CD4-positive, alpha-beta T cell (primary cell): ENCODE measurements around the gene WSB1. TPM values are rescaled to one million over a fixed set of nuclear protein-coding genes. Genes with fewer than 3 reads are reported as not detected.

Source experiments
- ATAC-seq: fragments of 200-7000 bp; cut with Tn5 transposase; one replicate; pipeline ENCODE4 v1.10.0; 2022; ENCODE audit warnings: mild to moderate bottlenecking; ENCODE audit not compliant: poor library complexity
- CTCF ChIA-PET: fragments of 350-600 bp; sonication (Branson Sonifier 250); formaldehyde crosslinking; loops from one replicate; lab custom pipeline; 2021; ENCODE audit warnings: antibody characterized with exemption, inconsistent platforms; lab: Charles Lee
- POLR2A ChIA-PET: fragments of 350-600 bp; sonication (Branson Sonifier 250); formaldehyde crosslinking; loops from one replicate; lab custom pipeline; 2021; ENCODE audit warnings: antibody characterized with exemption, inconsistent platforms; lab: Charles Lee
- DNase-seq, 14 experiments: peaks; one replicate each; pipeline ENCODE4 v3.0.0-alpha.2; 2013 to 2020; ENCODE audit warnings: mixed read lengths in 2 of 14
- H3K27ac ChIP-seq, 2 donors: one replicate each; pipeline versions ENCODE4 v1.5.1 to v1.7.0; 2013; ENCODE audit warnings: low read length in 2 of 2, low read depth in 1 of 2, mild to moderate bottlenecking in 1 of 2
- H3K27me3 ChIP-seq, 2 experiments: 1 replicate in 1 of 2; 2 replicates in 1 of 2; pipeline versions ENCODE4 v1.6.1 to v1.7.0; 2013; ENCODE audit warnings: low read length in 2 of 2, control low read depth in 1 of 2, mild to moderate bottlenecking in 1 of 2, moderate library complexity in 1 of 2; ENCODE audit not compliant: insufficient read depth in 2 of 2, control insufficient read depth in 1 of 2
- H3K36me3 ChIP-seq: one replicate; pipeline ENCODE4 v1.6.1; 2013; ENCODE audit warnings: low read length, control low read depth; ENCODE audit not compliant: insufficient read depth
- H3K4me1 ChIP-seq: one replicate; pipeline ENCODE4 v1.6.1; 2013; ENCODE audit warnings: low read length, control low read depth; ENCODE audit not compliant: insufficient read depth
- H3K4me3 ChIP-seq: one replicate; pipeline ENCODE4 v1.5.1; 2013; ENCODE audit warnings: mild to moderate bottlenecking, low read length, moderate library complexity
- H3K9me3 ChIP-seq, 2 experiments: 1 replicate in 1 of 2; 2 replicates in 1 of 2; pipeline versions ENCODE4 v1.6.1 to v1.7.0; 2013; ENCODE audit warnings: low read length in 2 of 2, mild to moderate bottlenecking in 2 of 2, control low read depth in 1 of 2, moderate library complexity in 1 of 2; ENCODE audit not compliant: control insufficient read depth in 1 of 2, insufficient read depth in 1 of 2
- H3K27ac Mint-ChIP-seq: one replicate; pipeline ENCODE4 v1.8.0; 2020; ENCODE audit warnings: mixed read lengths
- H3K27me3 Mint-ChIP-seq: one replicate; pipeline ENCODE4 v1.8.0; 2021; ENCODE audit warnings: mixed read lengths
- H3K36me3 Mint-ChIP-seq: one replicate; pipeline ENCODE4 v1.8.0; 2021; ENCODE audit warnings: low read depth, mixed read lengths
- H3K4me1 Mint-ChIP-seq: one replicate; pipeline ENCODE4 v1.8.0; 2021; ENCODE audit warnings: low read depth, mixed read lengths
- H3K4me3 Mint-ChIP-seq: one replicate; pipeline ENCODE4 v1.8.0; 2020; ENCODE audit warnings: mild to moderate bottlenecking, mixed read lengths
- H3K9me3 Mint-ChIP-seq: one replicate; pipeline ENCODE4 v1.8.0; 2020; ENCODE audit warnings: mixed read lengths
- intact Hi-C, 2 experiments: fragments of 100-400 bp; cut with DNase I in 1 of 2; cut with micrococcal nuclease in 1 of 2; formaldehyde crosslinking; loops; one replicate each; pipeline versions ENCODE4 v1.15.1 to v1.9.0; 2023 to 2025; cut with DNase I, micrococcal nuclease
- total RNA-seq, 174 experiments: library from RNA in 2 of 174; stranded (reverse) in 2 of 174; gene quantifications; one replicate each; pipeline ENCODE4 v1.2.3 and lab custom pipeline; 2021 to 2026
- TF ChIP-seq, protein P1 (sequence below): fragments of 200-600 bp; IDR thresholded peaks from one replicate; pipeline ENCODE4 v1.8.0; 2022; ENCODE audit warnings: antibody characterized with exemption, mild to moderate bottlenecking

Gene WSB1
- total RNA-seq, 2 experiments from 2014 or later, result 99.4 to 104 TPM

GRCh38 chr17:27322026-27322425 is 28.1 kb downstream of the WSB1 start:
- no peak for DNase-seq
- H3K27ac Mint-ChIP-seq, result no peak overlapping the region
- H3K27me3 Mint-ChIP-seq, result no peaks in the 10 kb centered on the region
- Histone ChIP-seq H3K9me3 (no peaks in the 10 kb centered on the region), H3K4me1 (peaks cover 4% of the 10 kb centered on the region), H3K36me3 (peaks cover 6% of the 10 kb centered on the region), H3K27ac (no peak overlapping the region), H3K4me3 (no peak overlapping the region), H3K27me3 (no peaks in the 10 kb centered on the region)
- H3K9me3 Mint-ChIP-seq, result no peaks in the 10 kb centered on the region
- H3K4me3 Mint-ChIP-seq, result no peak overlapping the region
- intact Hi-C loops, result no loop called here
- peaks cover 24% of the 10 kb centered on the region for H3K36me3 Mint-ChIP-seq
- CTCF ChIA-PET, result no interaction called here
- no peak for ATAC-seq
- TF ChIP-seq, protein P1, sequence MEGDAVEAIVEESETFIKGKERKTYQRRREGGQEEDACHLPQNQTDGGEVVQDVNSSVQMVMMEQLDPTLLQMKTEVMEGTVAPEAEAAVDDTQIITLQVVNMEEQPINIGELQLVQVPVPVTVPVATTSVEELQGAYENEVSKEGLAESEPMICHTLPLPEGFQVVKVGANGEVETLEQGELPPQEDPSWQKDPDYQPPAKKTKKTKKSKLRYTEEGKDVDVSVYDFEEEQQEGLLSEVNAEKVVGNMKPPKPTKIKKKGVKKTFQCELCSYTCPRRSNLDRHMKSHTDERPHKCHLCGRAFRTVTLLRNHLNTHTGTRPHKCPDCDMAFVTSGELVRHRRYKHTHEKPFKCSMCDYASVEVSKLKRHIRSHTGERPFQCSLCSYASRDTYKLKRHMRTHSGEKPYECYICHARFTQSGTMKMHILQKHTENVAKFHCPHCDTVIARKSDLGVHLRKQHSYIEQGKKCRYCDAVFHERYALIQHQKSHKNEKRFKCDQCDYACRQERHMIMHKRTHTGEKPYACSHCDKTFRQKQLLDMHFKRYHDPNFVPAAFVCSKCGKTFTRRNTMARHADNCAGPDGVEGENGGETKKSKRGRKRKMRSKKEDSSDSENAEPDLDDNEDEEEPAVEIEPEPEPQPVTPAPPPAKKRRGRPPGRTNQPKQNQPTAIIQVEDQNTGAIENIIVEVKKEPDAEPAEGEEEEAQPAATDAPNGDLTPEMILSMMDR, result no peak
- POLR2A ChIA-PET, result no interaction called here
- H3K4me1 Mint-ChIP-seq, result no peaks in the 10 kb centered on the region

GRCh38 chr17:27322690-27323508 is 29.0 kb downstream of the WSB1 start:
- Histone ChIP-seq H3K9me3 (no peaks in the 10 kb centered on the region), H3K27ac (no peak overlapping the region), H3K27me3 (no peaks in the 10 kb centered on the region), H3K36me3 (peaks cover 3% of the 10 kb centered on the region), H3K4me1 (peaks cover 4% of the 10 kb centered on the region), H3K4me3 (no peak overlapping the region)
- CTCF ChIA-PET, result no interaction called here
- TF ChIP-seq, protein P1, result no peak
- ATAC-seq (no peak), DNase-seq (no peak)
- no peaks in the 10 kb centered on the region for H3K27me3 Mint-ChIP-seq
- POLR2A ChIA-PET, result no interaction called here
- H3K4me1 Mint-ChIP-seq, result no peaks in the 10 kb centered on the region
- H3K4me3 Mint-ChIP-seq, result no peak overlapping the region
- no peaks in the 10 kb centered on the region for H3K9me3 Mint-ChIP-seq
- no peak overlapping the region for H3K27ac Mint-ChIP-seq
- intact Hi-C loops, result no loop called here
- H3K36me3 Mint-ChIP-seq, result peaks cover 21% of the 10 kb centered on the region

- Mint-ChIP-seq H3K4me3 (no peak overlapping the region), H3K27me3 (no peaks in the 10 kb centered on the region), H3K36me3 (peaks cover 15% of the 10 kb centered on the region), H3K4me1 (no peaks in the 10 kb centered on the region), H3K27ac (no peak overlapping the region), H3K9me3 (no peaks in the 10 kb centered on the region)
- no peak for ATAC-seq
- ChIA-PET CTCF (no interaction called here), POLR2A (no interaction called here)
- intact Hi-C loops, result loop anchor here in 1 of 2 experiments (2.0 kb wide), 1 partner anchor 21 kb away; no protein-coding TSS in a partner anchor
- no peak for DNase-seq
- Histone ChIP-seq H3K27ac (no peak overlapping the region), H3K9me3 (no peaks in the 10 kb centered on the region), H3K4me1 (peaks cover 4% of the 10 kb centered on the region), H3K27me3 (no peaks in the 10 kb centered on the region), H3K4me3 (no peak overlapping the region), H3K36me3 (peaks cover 2% of the 10 kb centered on the region)
- TF ChIP-seq, protein P1, result no peak
Observed at GRCh38 chr17:27323538-27324215, 29.8 kb downstream of the WSB1 start.
